Prostate gland (tissue), 2 donors: ENCODE measurements around the gene CMTM4.

Source experiments
- POLR2A ChIP-seq: fragments of 450-650 bp; IDR thresholded peaks from one replicate; pipeline ENCODE4 v1.6.1; 2016; ENCODE audit warnings: antibody characterized with exemption, mild to moderate bottlenecking
- POLR2AphosphoS5 ChIP-seq: sonication (generic); formaldehyde crosslinking; IDR thresholded peaks from one replicate; pipeline ENCODE4 v1.6.1; 2017; ENCODE audit warnings: antibody characterized with exemption
- TF ChIP-seq, protein P1 (sequence below), 4 experiments: fragments of 200-600 bp in 2 of 4; fragments of 450-650 bp in 2 of 4; sonication (generic) in 2 of 4; IDR thresholded peaks; 1 replicate in 3 of 4; 2 replicates in 1 of 4; pipeline ENCODE4 v1.5.1; 2016 to 2019; ENCODE audit warnings: antibody characterized with exemption in 4 of 4, mild to moderate bottlenecking in 2 of 4, moderate library complexity in 2 of 4

DNA sequence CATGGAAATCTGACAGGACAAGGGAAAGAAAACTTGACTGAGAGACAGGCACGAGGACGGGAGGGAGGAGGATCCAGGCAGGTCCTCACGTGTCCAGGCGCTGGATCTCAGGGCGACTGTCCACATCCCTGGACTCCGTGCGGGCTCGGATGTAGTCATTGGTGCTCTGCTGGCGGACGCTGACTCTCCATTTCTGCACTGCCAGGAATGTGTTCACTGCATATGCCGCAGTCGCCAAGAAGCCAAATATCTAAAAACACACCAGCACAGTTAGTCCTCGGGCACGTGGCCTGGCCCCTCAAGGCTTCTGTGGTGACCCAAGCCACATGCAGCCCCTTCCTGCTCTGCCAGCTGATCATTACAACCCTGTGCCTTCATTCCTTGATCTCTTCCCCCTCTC, 74.6 kb downstream of the CMTM4 start:
- TF ChIP-seq, protein P1, sequence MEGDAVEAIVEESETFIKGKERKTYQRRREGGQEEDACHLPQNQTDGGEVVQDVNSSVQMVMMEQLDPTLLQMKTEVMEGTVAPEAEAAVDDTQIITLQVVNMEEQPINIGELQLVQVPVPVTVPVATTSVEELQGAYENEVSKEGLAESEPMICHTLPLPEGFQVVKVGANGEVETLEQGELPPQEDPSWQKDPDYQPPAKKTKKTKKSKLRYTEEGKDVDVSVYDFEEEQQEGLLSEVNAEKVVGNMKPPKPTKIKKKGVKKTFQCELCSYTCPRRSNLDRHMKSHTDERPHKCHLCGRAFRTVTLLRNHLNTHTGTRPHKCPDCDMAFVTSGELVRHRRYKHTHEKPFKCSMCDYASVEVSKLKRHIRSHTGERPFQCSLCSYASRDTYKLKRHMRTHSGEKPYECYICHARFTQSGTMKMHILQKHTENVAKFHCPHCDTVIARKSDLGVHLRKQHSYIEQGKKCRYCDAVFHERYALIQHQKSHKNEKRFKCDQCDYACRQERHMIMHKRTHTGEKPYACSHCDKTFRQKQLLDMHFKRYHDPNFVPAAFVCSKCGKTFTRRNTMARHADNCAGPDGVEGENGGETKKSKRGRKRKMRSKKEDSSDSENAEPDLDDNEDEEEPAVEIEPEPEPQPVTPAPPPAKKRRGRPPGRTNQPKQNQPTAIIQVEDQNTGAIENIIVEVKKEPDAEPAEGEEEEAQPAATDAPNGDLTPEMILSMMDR (IDR thresholded peaks at IDR 0.05): no peak
- TF ChIP-seq POLR2AphosphoS5: no peak
- no peak for TF ChIP-seq POLR2A
